Astrocyte of the cerebellum (primary cell): ENCODE results near the gene C11orf98.

ENCODE experiments used
- DNase-seq: peaks from one replicate; pipeline ENCODE4 v3.0.0-alpha.2; 2011; ENCODE audit warnings: low read depth
- H3K4me3 ChIP-seq: 2 replicates; pipeline ENCODE4 v1.5.1; 2011; ENCODE audit warnings: mild to moderate bottlenecking, low read depth, low read length, moderate library complexity
- CTCF ChIP-seq: IDR thresholded peaks from 2 replicates; pipeline ENCODE4 v1.5.1; 2012; ENCODE audit warnings: low read length, low read depth, moderate library complexity, mild to moderate bottlenecking; ENCODE audit errors: missing control alignments
- in situ Hi-C: cut with HindIII; loops from 2 replicates; pipeline ENCODE4 v1.10.0; 2017; ENCODE audit warnings: low sequenced_read_pairs

C11orf98 gene

GRCh38 chr11:62613291-62613778, 51.7 kb downstream of the C11orf98 start:
- in situ Hi-C loops = no loop called here
- DNase-seq = no peak
- H3K4me3 ChIP-seq = no peak overlapping the region
- no peak for TF ChIP-seq CTCF
